T1000 (cell line): Measurements from ENCODE around the gene DVL1.

Experiments used
- DNase-seq: peaks from one replicate; lab custom pipeline; 2025; ENCODE audit warnings: mixed read lengths; lab: John Stamatoyannopoulos, UW

The DVL1 gene

GRCh38 chr1:1341549-1342021, 7.6 kb downstream of the DVL1 start:
- DNase-seq: no peak

DNA sequence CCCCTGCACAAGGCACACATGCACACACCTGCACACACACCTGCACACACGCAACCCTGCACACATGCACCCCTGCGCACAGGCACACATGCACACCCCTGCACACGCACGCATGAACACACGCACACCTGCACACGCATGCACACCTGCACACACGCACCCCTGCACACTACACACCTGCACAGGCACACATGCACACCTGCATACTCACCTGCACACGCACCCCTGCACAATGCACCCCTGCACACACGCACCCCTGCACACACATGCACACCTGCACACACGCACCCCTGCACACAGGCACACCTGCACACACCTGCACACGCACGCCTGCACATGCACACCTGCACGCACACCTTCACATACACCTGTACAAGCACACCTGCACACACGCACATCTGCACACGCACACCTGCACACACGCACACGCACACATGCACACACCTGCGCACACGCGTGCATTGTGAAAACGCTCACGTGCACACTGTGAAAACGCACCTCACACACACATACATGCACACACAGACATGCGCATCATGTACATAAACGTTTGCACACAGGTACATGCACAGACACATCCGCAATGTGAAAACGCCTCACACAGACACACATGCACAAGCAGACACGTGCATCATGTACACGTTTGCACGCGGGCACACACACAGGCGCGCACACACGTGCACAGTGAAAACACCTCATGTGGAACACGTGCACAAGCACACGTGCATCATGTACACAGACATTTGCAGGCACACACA, 8.2 kb downstream of the DVL1 start:
- DNase-seq: no peak

GRCh38 chr1:1340185-1340584, 9.0 kb downstream of the DVL1 start:
- DNase-seq: no peak

- DNase-seq: no peak
These were observed 10.9 kb downstream of the DVL1 start for GRCh38 chr1:1338278-1338677.

GRCh38 chr1:1337793-1338147, 11.4 kb downstream of the DVL1 start:
- DNase-seq: no peak

- no peak for DNase-seq
These were observed 12.1 kb downstream of the DVL1 start for GRCh38 chr1:1336931-1337792.

GRCh38 chr1:1336446-1336845, 12.8 kb downstream of the DVL1 start:
- DNase-seq: no peak

GRCh38 chr1:1335792-1336248, 13.4 kb downstream of the DVL1 start:
- no peak for DNase-seq

DNA sequence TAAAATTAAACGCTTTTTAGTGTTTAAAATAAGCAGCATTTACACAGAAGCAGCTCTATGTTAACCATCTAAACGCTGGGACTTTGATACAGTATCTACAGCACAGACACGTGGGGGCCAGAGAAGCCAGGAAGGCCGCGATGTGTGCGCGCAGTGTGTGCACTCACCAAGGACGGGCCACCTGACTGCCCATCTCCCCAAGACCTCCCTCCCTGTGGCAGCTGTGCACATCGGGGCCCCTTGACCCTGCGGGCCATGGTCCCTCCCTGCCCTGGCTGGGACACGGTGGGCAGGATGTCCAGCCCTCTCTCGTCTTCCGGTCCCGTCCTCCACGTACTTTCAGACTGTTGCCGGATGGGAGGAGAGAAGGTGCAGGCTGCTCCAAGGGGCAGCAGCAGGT, 13.9 kb downstream of the DVL1 start:
- no peak for DNase-seq

GRCh38 chr1:1334835-1335234, 14.4 kb downstream of the DVL1 start:
- DNase-seq: no peak

GRCh38 chr1:1333551-1334241, 15.5 kb downstream of the DVL1 start:
- no peak for DNase-seq

GRCh38 chr1:1332774-1333480, 16.3 kb downstream of the DVL1 start:
- no peak for DNase-seq

DNA sequence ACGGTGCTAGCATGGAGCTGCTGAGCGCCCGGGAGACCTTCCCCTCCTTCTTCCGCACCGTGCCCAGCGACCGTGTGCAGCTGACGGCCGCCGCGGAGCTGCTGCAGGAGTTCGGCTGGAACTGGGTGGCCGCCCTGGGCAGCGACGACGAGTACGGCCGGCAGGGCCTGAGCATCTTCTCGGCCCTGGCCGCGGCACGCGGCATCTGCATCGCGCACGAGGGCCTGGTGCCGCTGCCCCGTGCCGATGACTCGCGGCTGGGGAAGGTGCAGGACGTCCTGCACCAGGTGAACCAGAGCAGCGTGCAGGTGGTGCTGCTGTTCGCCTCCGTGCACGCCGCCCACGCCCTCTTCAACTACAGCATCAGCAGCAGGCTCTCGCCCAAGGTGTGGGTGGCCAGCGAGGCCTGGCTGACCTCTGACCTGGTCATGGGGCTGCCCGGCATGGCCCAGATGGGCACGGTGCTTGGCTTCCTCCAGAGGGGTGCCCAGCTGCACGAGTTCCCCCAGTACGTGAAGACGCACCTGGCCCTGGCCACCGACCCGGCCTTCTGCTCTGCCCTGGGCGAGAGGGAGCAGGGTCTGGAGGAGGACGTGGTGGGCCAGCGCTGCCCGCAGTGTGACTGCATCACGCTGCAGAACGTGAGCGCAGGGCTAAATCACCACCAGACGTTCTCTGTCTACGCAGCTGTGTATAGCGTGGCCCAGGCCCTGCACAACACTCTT, 17.0 kb downstream of the DVL1 start:
- no peak for DNase-seq

DNA sequence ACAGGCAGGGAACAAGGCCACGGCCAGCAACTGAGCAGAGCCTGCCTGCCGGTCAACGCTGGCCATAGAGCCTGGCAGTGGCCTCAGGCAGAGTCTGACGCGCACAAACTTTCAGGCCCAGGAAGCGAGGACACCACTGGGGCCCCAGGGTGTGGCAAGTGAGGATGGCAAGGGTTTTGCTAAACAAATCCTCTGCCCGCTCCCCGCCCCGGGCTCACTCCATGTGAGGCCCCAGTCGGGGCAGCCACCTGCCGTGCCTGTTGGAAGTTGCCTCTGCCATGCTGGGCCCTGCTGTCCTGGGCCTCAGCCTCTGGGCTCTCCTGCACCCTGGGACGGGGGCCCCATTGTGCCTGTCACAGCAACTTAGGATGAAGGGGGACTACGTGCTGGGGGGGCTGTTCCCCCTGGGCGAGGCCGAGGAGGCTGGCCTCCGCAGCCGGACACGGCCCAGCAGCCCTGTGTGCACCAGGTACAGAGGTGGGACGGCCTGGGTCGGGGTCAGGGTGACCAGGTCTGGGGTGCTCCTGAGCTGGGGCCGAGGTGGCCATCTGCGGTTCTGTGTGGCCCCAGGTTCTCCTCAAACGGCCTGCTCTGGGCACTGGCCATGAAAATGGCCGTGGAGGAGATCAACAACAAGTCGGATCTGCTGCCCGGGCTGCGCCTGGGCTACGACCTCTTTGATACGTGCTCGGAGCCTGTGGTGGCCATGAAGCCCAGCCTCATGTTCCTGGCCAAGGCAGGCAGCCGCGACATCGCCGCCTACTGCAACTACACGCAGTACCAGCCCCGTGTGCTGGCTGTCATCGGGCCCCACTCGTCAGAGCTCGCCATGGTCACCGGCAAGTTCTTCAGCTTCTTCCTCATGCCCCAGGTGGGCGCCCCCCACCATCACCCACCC, 17.9 kb downstream of the DVL1 start, which contains the start of gene TAS1R3:
Gene TAS1R3 (plus strand): TSS at position 213 of the 898 bp plus-strand sequence. CDS start 66 bp downstream, at position 279.
- DNase-seq: peak; percentile 58

- DNase-seq: peak; percentile 58
These were observed 18.7 kb downstream of the DVL1 start for GRCh38 chr1:1330366-1331067.

DNA sequence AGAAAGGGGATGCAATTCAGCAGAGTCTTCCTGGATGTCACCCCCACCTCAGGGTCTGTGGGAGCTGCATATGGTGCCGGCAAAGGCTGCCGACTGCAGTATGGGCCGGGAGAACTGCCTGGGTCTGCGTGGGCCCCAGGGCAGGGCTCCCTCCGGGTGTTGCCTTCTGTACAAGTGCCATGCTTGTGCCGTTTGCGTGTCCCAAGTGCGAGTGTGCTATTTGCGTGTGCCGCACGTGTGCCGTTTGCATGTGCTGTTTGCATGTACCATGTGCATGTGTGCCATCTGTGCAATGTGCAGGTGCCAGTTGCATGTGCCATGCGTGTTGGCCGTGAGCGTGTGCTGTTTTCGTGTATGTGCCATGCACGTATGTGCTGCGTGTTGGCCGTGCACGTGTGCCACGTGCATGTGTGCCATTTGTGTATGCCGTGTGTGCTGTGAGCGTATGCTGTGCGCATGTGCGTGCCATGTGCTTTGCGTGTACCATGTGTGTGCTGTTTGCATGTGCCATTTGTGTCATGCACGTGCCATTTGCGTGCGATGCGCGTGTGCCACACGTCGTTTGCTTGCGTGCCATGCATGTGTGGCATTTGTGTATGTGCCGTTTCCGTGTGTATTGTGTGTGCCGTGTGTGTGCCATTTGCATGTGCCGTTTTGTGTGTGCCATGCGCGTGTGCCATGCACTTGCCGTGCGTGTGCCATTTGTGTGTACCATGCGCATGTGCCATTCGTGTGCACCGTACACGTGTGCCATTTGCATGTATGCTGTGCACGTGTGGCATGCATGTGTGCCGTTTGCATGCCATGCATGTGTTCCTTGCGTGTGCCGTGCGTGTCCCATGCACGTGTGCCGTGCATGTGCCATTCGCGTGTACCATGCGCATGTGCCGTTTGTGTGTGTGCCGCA, 19.7 kb downstream of the DVL1 start:
- no peak for DNase-seq

GRCh38 chr1:1328254-1328653, 21.0 kb downstream of the DVL1 start:
- no peak for DNase-seq

DNA sequence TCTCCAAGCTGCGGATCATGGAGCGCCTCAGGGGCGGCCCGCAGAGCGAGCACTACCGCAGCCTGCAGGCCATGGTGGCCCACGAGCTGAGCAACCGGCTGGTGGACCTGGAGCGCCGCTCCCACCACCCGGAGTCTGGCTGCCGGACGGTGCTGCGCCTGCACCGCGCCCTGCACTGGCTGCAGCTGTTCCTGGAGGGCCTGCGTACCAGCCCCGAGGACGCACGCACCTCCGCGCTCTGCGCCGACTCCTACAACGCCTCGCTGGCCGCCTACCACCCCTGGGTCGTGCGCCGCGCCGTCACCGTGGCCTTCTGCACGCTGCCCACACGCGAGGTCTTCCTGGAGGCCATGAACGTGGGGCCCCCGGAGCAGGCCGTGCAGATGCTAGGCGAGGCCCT, 21.9 kb downstream of the DVL1 start:
- no peak for DNase-seq
